DND-41 (cell line): ENCODE results near the gene AKT3.

ENCODE experiments used
- CTCF ChIP-seq: IDR thresholded peaks from 2 replicates; pipeline ENCODE4 v1.5.1; 2012; ENCODE audit warnings: borderline replicate concordance, low read length, moderate library complexity, mild to moderate bottlenecking; ENCODE audit not compliant: poor library complexity, severe bottlenecking; ENCODE audit errors: extremely low read depth
- EZH2 ChIP-seq: IDR thresholded peaks from 3 replicates; pipeline ENCODE4 v1.6.1; 2012; ENCODE audit warnings: borderline replicate concordance, low read depth, mild to moderate bottlenecking, moderate library complexity, low read length, inconsistent platforms; ENCODE audit not compliant: severe bottlenecking

GRCh38 chr1:243890576-243890975, 40.5 kb upstream of the AKT3 start:
- no peak for TF ChIP-seq CTCF
- TF ChIP-seq EZH2, result no peak
